GM20000 (cell line): ENCODE data around the gene HINT1.

ENCODE experiments used
- DNase-seq: peaks from one replicate; pipeline ENCODE4 v3.0.0; 2012; ENCODE audit warnings: low spot score
- TF ChIP-seq, protein P1 (sequence below): IDR thresholded peaks from 2 replicates; pipeline ENCODE4 v1.5.1; 2012; ENCODE audit warnings: mild to moderate bottlenecking, control low read depth; ENCODE audit errors: extremely low read depth, missing control alignments

HINT1 gene

DNA sequence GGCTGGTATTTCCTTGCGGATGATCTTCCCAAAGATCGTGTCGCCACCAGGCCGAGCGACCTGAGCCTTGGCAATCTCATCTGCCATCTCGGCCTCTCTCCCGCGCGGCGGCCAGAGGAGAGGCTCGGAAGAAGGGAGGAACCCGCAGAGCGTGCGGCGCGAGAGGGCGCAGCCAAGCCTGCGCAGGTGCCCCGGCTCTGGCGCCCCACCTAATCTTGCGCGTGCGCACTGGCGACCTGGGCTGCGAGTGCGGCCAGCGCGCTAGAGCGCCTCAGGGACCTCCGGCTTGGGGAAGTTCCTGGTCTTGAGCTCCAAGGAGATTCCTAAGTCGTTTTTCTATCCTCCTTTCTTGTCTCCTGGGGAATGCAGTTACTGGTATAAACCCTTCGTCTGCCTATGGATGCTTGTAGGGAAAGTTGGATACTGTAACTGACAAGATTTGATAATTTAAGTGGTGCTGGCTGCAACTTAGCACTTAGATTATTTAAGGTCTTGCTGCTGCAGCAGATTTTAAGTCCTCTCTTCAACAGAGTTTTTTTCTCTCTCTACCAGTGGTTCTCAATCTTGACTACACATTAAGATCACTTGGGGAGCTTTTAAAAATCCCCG is at the start of gene HINT1:
Gene HINT1, minus strand, starts transcription at position 138 of the 609 bp plus-strand sequence. Its CDS starts 51 bp downstream, at position 87.
- DNase-seq, result peak; percentile 97
- TF ChIP-seq, protein P1, sequence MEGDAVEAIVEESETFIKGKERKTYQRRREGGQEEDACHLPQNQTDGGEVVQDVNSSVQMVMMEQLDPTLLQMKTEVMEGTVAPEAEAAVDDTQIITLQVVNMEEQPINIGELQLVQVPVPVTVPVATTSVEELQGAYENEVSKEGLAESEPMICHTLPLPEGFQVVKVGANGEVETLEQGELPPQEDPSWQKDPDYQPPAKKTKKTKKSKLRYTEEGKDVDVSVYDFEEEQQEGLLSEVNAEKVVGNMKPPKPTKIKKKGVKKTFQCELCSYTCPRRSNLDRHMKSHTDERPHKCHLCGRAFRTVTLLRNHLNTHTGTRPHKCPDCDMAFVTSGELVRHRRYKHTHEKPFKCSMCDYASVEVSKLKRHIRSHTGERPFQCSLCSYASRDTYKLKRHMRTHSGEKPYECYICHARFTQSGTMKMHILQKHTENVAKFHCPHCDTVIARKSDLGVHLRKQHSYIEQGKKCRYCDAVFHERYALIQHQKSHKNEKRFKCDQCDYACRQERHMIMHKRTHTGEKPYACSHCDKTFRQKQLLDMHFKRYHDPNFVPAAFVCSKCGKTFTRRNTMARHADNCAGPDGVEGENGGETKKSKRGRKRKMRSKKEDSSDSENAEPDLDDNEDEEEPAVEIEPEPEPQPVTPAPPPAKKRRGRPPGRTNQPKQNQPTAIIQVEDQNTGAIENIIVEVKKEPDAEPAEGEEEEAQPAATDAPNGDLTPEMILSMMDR, result peak; percentile 7

DNA sequence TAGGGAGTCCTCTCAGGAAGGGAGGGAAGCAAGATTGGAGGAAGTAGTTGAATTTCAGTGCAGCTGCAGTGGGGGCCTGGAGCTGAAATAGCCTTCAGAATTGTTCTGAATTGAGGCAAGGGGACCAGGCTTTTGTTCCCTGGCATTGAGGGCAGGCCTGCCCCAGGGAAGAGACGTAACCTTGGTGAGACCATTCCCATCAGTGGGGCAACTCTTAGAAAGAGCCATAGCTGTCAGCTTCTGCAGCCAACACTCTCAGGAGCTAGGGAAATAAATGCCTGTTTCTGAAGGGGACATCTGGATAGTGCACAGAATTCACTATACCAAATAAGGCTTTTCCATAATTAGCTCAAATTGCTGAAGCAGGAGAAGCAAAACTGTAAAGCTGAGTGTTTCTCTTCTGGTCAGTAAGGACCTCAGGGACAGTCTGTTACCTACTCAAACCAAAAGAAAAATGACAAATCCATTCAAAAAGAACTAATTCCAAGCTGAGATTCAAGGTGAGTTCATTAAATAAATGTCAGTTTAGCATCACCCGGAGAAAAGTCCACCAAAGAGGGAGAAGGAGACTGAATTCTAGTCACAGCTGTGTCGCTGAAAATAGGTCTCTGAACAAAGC is 49.7 kb upstream of the HINT1 start:
- DNase-seq, result no peak
- TF ChIP-seq, protein P1, result no peak

DNA sequence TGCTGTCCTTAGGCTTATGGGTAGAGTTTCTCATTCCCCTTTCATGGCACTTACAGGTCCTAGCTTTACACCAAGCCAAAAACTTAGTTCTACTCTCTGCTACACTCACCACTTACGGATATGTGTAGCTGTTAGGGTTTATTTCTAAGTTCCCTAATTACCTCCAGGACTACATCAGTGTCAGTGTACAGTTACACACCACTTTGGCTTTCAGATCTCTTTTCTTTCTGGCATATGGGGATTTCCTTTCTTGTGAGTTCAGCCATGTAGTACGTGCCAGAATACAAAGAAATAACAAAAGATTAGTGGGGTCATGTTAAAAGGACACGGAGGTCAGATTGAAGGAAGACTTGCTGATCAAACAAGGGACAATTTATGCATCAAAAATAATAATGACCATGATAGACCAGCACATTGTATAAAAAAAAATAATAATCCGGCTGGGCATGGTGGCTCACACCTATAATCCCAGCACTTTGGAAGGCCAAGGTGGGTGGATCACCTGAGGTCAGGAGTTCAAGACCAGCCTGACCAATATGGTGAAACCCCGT is 47.5 kb upstream of the HINT1 start:
- peak; percentile 64 for DNase-seq
- TF ChIP-seq, protein P1, result no peak

DNA sequence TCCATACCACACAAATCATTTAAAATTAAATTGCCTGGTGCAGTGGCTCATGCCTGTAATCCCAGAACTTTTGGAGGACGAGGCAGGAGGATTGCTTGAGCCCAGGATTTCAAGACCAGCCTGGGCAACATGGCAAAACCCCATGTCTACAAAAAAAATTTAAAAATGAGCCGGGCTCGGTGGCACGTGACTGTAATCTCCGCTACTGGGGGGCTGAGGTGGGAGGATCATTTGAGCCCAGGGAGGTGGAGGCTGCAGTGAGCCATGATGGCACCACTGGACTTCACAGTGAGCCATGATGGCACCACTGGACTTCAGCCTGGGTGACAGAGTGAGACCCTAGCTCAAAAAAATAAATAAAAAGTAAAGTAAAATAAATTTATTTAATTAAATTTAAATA is 46.6 kb upstream of the HINT1 start:
- TF ChIP-seq, protein P1, result no peak
- no peak for DNase-seq

DNA sequence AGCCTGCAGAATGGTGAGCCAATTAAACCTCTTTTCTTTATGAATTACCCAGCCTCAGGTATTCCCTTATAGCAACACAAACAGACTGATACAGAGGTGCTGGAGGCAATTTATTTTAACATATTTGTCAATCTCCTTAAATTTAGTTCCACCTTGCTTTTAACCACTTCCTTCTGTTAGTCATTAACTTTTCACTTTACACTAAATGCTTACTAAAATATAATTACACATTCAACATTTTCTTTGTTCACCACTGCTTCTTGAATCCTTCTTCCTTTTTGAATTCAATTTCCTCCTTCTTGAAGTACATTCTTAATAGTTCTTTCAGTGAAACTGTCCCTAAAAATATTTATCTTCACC is 45.1 kb upstream of the HINT1 start:
- TF ChIP-seq, protein P1, result no peak
- DNase-seq, result no peak

DNA sequence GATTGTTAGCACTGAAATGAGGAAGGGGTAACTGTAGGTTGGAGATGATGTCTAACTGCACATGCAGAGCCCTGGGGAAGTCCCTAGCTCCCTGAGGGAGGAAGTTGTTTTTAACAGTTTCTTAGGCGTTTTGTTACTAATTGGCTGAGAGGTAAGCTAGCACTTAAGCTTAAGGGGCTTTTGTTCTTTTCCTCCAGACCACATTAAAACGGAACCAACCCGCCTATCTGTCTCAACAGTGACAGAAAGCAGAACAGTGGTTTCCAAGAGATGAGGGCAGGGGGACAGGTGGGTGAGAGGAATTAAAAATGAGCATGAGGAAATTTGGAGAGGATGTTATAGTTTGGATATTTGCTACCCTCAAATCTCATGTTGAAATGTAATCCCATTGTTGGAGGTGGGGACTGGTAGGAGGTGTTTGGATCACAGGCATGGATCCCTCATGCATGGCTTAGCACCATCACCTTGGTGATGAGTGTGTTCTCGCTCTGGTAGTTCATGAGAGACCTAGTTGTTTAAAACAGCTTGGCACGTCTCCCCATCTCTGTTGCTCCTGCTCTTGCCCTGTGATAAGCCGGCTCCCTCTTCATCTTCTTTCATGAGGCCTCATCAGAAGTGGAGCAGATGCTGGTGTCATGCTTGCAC is 44.6 kb upstream of the HINT1 start:
- DNase-seq, result peak; percentile 73
- TF ChIP-seq, protein P1, result no peak

DNA sequence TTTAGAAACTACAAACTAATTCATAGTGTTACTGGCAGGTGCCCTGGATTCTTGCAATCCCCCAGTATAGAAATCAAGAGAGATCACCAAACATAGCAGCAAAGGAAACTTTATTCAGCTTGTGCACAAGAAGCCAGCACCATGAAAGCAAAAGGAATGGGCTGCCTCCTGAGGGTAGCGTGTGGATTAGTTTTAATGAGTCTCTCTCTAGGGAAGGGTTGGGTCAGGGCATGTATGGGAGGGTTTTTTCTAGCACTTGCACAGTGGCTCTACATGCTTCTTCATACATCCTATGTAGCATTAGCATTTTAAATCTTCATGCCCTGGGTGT is 44.1 kb upstream of the HINT1 start:
- no peak for DNase-seq
- TF ChIP-seq, protein P1, result no peak
